ENCODE results near the gene SLX1A. TPM values are rescaled to one million over a fixed set of nuclear protein-coding genes. Genes with fewer than 3 reads are reported as not detected.

The SLX1A gene
- total and polyA plus RNA-seq, 2 of the 4 experiments (the other 2 are of a cell fraction), result 8.4 to 35.1 TPM

GRCh38 chr16:30145657-30146056, 48.0 kb upstream of the SLX1A start:
- Histone ChIP-seq H3K79me1 (ENCODE audit: low read depth in 1 of 2, low read length in 2 of 2) (no peaks in the 10 kb centered on the region), H3K18ac (ENCODE audit: low read depth, low read length) (no peak overlapping the region), H3K4ac (ENCODE audit: low read depth, low read length) (no peak overlapping the region), H3K27ac (ENCODE audit: insufficient read depth, low read length) (no peak overlapping the region), H3K9me3 (ENCODE audit: control insufficient read depth, insufficient read depth, low read length) (peaks cover 9% of the 10 kb centered on the region), H2AK5ac (ENCODE audit: low read depth, low read length) (no peak overlapping the region), H3K27me3 (ENCODE audit: control insufficient read depth, insufficient read depth, low read length) (peaks cover 2% of the 10 kb centered on the region), H4K8ac (ENCODE audit: low read depth in 2 of 2, low read length in 2 of 2) (no peak overlapping the region), H2BK20ac (ENCODE audit: low read depth, low read length) (no peak overlapping the region), H3K36me3 (ENCODE audit: control insufficient read depth, insufficient read depth, low read length) (no peaks in the 10 kb centered on the region), H2AK9ac (replicated peaks; ENCODE audit: low read depth, low read length, poor library complexity) (peak overlapping the region; percentile 7), H3K9ac (ENCODE audit: low read depth, low read length) (no peak overlapping the region), H4K91ac (ENCODE audit: insufficient read depth, low read depth, low read length) (no peak overlapping the region), H3K4me1 (ENCODE audit: control insufficient read depth, insufficient read depth, low read length) (no peaks in the 10 kb centered on the region), H3K4me3 (ENCODE audit: insufficient read depth, low read depth, low read length) (no peak overlapping the region), H4K5ac (ENCODE audit: low read depth, low read length) (no peak overlapping the region), H3K4me2 (ENCODE audit: low read depth, low read length) (no peak overlapping the region), H3K23ac (ENCODE audit: low read depth, low read length) (no peak overlapping the region), H2BK120ac (ENCODE audit: low read depth, low read length) (no peak overlapping the region), H2BK15ac (ENCODE audit: low read depth, low read length) (no peak overlapping the region), H2AFZ (replicated peaks; ENCODE audit: low read length, poor library complexity) (no peak overlapping the region), H4K20me1 (ENCODE audit: insufficient read depth, low read length) (no peaks in the 10 kb centered on the region), H2BK5ac (ENCODE audit: low read depth, low read length, poor library complexity, severe bottlenecking) (no peak overlapping the region), H3K9me1 (ENCODE audit: insufficient read depth, low read length) (no peaks in the 10 kb centered on the region), H3K14ac (replicated peaks; ENCODE audit: low read depth, low read length) (no peak overlapping the region), H3K56ac (ENCODE audit: extremely low read depth, insufficient read depth, low read length) (no peak overlapping the region)
- POLR2A ChIA-PET (ENCODE audit: unreplicated experiment), result no interaction called here
- ATAC-seq (ENCODE audit: low read depth) (no peak), DNase-seq (no peak)
- dilution Hi-C loops (cut with HindIII; ENCODE audit: low sequenced_read_pairs, unreplicated experiment), result no loop called here
- in situ Hi-C loops (cut with MboI; ENCODE audit: low sequenced_read_pairs), result no loop called here
- intact Hi-C loops (cut with micrococcal nuclease), result no loop called here
- CTCF ChIA-PET, result no interaction called here
- no peak for TF ChIP-seq MAZ (IDR thresholded peaks at IDR 0.05; ENCODE audit: borderline replicate concordance, low read depth, low read length)
- no peak for TF ChIP-seq SMC3 (IDR thresholded peaks at IDR 0.05; ENCODE audit: low read depth, low read length)
- no peak for TF ChIP-seq CTCF (conservative IDR thresholded peaks at IDR 0.05; ENCODE audit: low read depth, low read length)
- TF ChIP-seq NFE2L2 (IDR thresholded peaks at IDR 0.05; ENCODE audit: low read depth, low read length), result no peak
- TF ChIP-seq FOS (IDR thresholded peaks at IDR 0.05; ENCODE audit: low read depth, low read length), result no peak
- no peak for TF ChIP-seq RAD21 (IDR thresholded peaks at IDR 0.05; ENCODE audit: low read length)
- TF ChIP-seq MAFK (IDR thresholded peaks at IDR 0.05; ENCODE audit: low read depth, low read length), result no peak
- TF ChIP-seq RCOR1 (IDR thresholded peaks at IDR 0.05; ENCODE audit: insufficient replicate concordance, low read length), result no peak
- no peak for TF ChIP-seq MXI1 (IDR thresholded peaks at IDR 0.05; ENCODE audit: borderline replicate concordance, low read depth, low read length)
- TF ChIP-seq BHLHE40 (IDR thresholded peaks at IDR 0.05; ENCODE audit: low read depth, low read length), result no peak
- TF ChIP-seq CEBPB (IDR thresholded peaks at IDR 0.05; ENCODE audit: low read depth, low read length), result no peak
- no TSS peak for BruUV-seq (replicated peaks)
- no CpG with 5 or more reads among the region's 1 CpG for WGBS, 2 experiments (ENCODE audit: extremely low coverage in 2 of 2, insufficient read length in 1 of 2)
